H9 (cell line): ENCODE data around the gene TPX2. TPM values are rescaled to one million over a fixed set of nuclear protein-coding genes. Genes with fewer than 3 reads are reported as not detected.

ENCODE experiments used
- DNase-seq: peaks from one replicate; pipeline ENCODE4 v3.0.0-alpha.2; 2017
- H2AFZ ChIP-seq: one replicate; pipeline ENCODE4 v1.6.1; 2013; ENCODE audit warnings: mild to moderate bottlenecking, low read length, control low read depth, moderate library complexity
- H2AK5ac ChIP-seq: 2 replicates; pipeline ENCODE4 v1.6.1; 2013; ENCODE audit warnings: low read length, control low read depth, mixed read lengths; ENCODE audit not compliant: insufficient read length
- H2BK120ac ChIP-seq: one replicate; pipeline ENCODE4 v1.6.1; 2013; ENCODE audit warnings: low read depth, mild to moderate bottlenecking, low read length, control low read depth, inconsistent platforms; ENCODE audit not compliant: poor library complexity, severe bottlenecking
- H2BK12ac ChIP-seq: 2 replicates; pipeline ENCODE4 v1.6.1; 2013; ENCODE audit warnings: low read length, control low read depth, mixed read lengths, low read depth; ENCODE audit not compliant: insufficient read length
- H2BK15ac ChIP-seq: 2 replicates; pipeline ENCODE4 v1.6.1; 2013; ENCODE audit warnings: low read depth, low read length, control low read depth
- H2BK20ac ChIP-seq: one replicate; pipeline ENCODE4 v1.6.1; 2013; ENCODE audit warnings: low read depth, mild to moderate bottlenecking, low read length, control low read depth, inconsistent platforms; ENCODE audit not compliant: poor library complexity, severe bottlenecking
- H2BK5ac ChIP-seq: 2 replicates; pipeline ENCODE4 v1.6.1; 2013; ENCODE audit warnings: low read length, control low read depth, mixed read lengths; ENCODE audit not compliant: insufficient read length
- H3K14ac ChIP-seq: 2 replicates; pipeline ENCODE4 v1.6.1; 2013; ENCODE audit warnings: low read length, control low read depth; ENCODE audit not compliant: insufficient read depth
- H3K18ac ChIP-seq: 2 replicates; pipeline ENCODE4 v1.6.1; 2013; ENCODE audit warnings: low read depth, mild to moderate bottlenecking, mixed read lengths, low read length, control low read depth; ENCODE audit not compliant: insufficient read length
- H3K23ac ChIP-seq: 2 replicates; pipeline ENCODE4 v1.6.1; 2013; ENCODE audit warnings: low read length, control low read depth, mixed read lengths, low read depth; ENCODE audit not compliant: insufficient read length
- H3K23me2 ChIP-seq: 2 replicates; pipeline ENCODE4 v1.6.1; 2013; ENCODE audit warnings: low read depth, mild to moderate bottlenecking, mixed read lengths, low read length, control low read depth; ENCODE audit not compliant: insufficient read length, poor library complexity, severe bottlenecking
- H3K27ac ChIP-seq: 2 replicates; pipeline ENCODE4 v1.5.1; 2013; ENCODE audit warnings: low read length, control low read depth, mixed read lengths, low read depth; ENCODE audit not compliant: insufficient read length
- H3K27me3 ChIP-seq: 2 replicates; pipeline ENCODE4 v1.6.1; 2013; ENCODE audit warnings: low read length, control low read depth, inconsistent platforms; ENCODE audit not compliant: insufficient read depth
- H3K4ac ChIP-seq: 2 replicates; pipeline ENCODE4 v1.6.1; 2013; ENCODE audit warnings: low read depth, mild to moderate bottlenecking, control low read depth, inconsistent platforms, low read length, moderate library complexity
- H3K4me1 ChIP-seq: 2 replicates; pipeline ENCODE4 v1.6.1; 2013; ENCODE audit warnings: low read length, control low read depth, inconsistent platforms; ENCODE audit not compliant: insufficient read depth
- H3K4me2 ChIP-seq: 2 replicates; pipeline ENCODE4 v1.6.1; 2013; ENCODE audit warnings: low read length, control low read depth, mixed read lengths; ENCODE audit not compliant: insufficient read length, insufficient read depth
- H3K56ac ChIP-seq: 2 replicates; pipeline ENCODE4 v1.6.1; 2013; ENCODE audit warnings: low read depth, mild to moderate bottlenecking, mixed read lengths, low read length, control low read depth; ENCODE audit not compliant: insufficient read length
- H3K79me1 ChIP-seq: 2 replicates; pipeline ENCODE4 v1.6.1; 2013; ENCODE audit warnings: low read depth, mild to moderate bottlenecking, moderate library complexity, low read length, control low read depth, inconsistent platforms; ENCODE audit not compliant: insufficient read depth, poor library complexity, severe bottlenecking
- H3K79me2 ChIP-seq: 2 replicates; pipeline ENCODE4 v1.6.1; 2013; ENCODE audit warnings: low read length, control low read depth, inconsistent platforms; ENCODE audit not compliant: insufficient read depth
- H3K9ac ChIP-seq: 2 replicates; pipeline ENCODE4 v1.6.1; 2013; ENCODE audit warnings: low read length, control low read depth, mixed read lengths; ENCODE audit not compliant: insufficient read length; ENCODE audit errors: extremely low read depth
- H3K9me3 ChIP-seq: one replicate; pipeline ENCODE4 v1.6.1; 2013; ENCODE audit warnings: low read depth, low read length, inconsistent platforms; ENCODE audit not compliant: control insufficient read depth
- H3T11ph ChIP-seq: one replicate; pipeline ENCODE4 v1.6.1; 2013; ENCODE audit warnings: mild to moderate bottlenecking, low read length, control low read depth, inconsistent platforms
- H4K20me1 ChIP-seq: one replicate; pipeline ENCODE4 v1.6.1; 2013; ENCODE audit not compliant: control insufficient read depth, insufficient read length, insufficient read depth
- H4K5ac ChIP-seq: 2 replicates; pipeline ENCODE4 v1.6.1; 2013; ENCODE audit warnings: low read depth, mild to moderate bottlenecking, mixed read lengths, low read length, control low read depth; ENCODE audit not compliant: insufficient read length
- H4K8ac ChIP-seq: replicated peaks from 2 replicates; pipeline ENCODE4 v1.6.1; 2013; ENCODE audit warnings: low read length, control low read depth, mixed read lengths, low read depth; ENCODE audit not compliant: insufficient read length
- H4K91ac ChIP-seq: 2 replicates; pipeline ENCODE4 v1.6.1; 2013; ENCODE audit warnings: low read depth, mild to moderate bottlenecking, moderate library complexity, mixed read lengths, low read length, control low read depth; ENCODE audit not compliant: insufficient read length
- H3K27ac Mint-ChIP-seq, 3 experiments: 2 replicates in 2 of 3; 3 replicates in 1 of 3; pipeline ENCODE4 v1.8.0; 2020 to 2021; ENCODE audit warnings: mixed read lengths in 3 of 3, mild to moderate bottlenecking in 1 of 3, moderate library complexity in 1 of 3
- H3K27me3 Mint-ChIP-seq: 2 replicates; pipeline ENCODE4 v1.8.0; 2021; ENCODE audit warnings: low read depth, mild to moderate bottlenecking, moderate library complexity, mixed read lengths
- H3K36me3 Mint-ChIP-seq, 3 experiments: 2 replicates in 2 of 3; 3 replicates in 1 of 3; pipeline ENCODE4 v1.8.0; 2020 to 2021; ENCODE audit warnings: low read depth in 3 of 3, mixed read lengths in 3 of 3; ENCODE audit not compliant: insufficient read depth in 1 of 3
- H3K4me1 Mint-ChIP-seq, 2 experiments: 2 replicates each; pipeline ENCODE4 v1.8.0; 2020; ENCODE audit warnings: mixed read lengths in 2 of 2
- H3K4me3 Mint-ChIP-seq, 2 experiments: 2 replicates in 1 of 2; 3 replicates in 1 of 2; pipeline ENCODE4 v1.8.0; 2020 to 2021; ENCODE audit warnings: mild to moderate bottlenecking in 2 of 2, mixed read lengths in 2 of 2, moderate library complexity in 1 of 2
- H3K9me3 Mint-ChIP-seq, 2 experiments: 2 replicates in 1 of 2; 3 replicates in 1 of 2; pipeline ENCODE4 v1.8.0; 2020; ENCODE audit warnings: mild to moderate bottlenecking in 2 of 2, mixed read lengths in 2 of 2, moderate library complexity in 1 of 2
- CTCF ChIP-seq: fragments of 200-600 bp; sonication (generic); conservative IDR thresholded peaks from 3 replicates; pipeline ENCODE4 v1.8.0; 2021; ENCODE audit warnings: antibody characterized with exemption, mild to moderate bottlenecking
- WGBS: extraction: QIAGEN DNeasy Blood & Tissue Kit; methylation state at CpG from one replicate; pipeline ENCODE4 v1.1.7; 2013; ENCODE audit warnings: missing lambda C conversion rate, low lambda C conversion rate, mixed read lengths; ENCODE audit not compliant: insufficient read length; ENCODE audit errors: extremely low coverage; 5-methylcytosine and 5-hydroxymethylcytosine counted together
- total RNA-seq: library from RNA; stranded (reverse); gene quantifications from 2 replicates; pipeline ENCODE4 v1.2.1, GENCODE V29; 2021

TPX2 gene
- total RNA-seq, 1 experiment from 2014 or later = 161 TPM

GRCh38 chr20:31833931-31834521 is 94.9 kb downstream of the TPX2 start:
- Histone ChIP-seq H4K91ac (no peak overlapping the region), H3K23me2 (no peaks in the 10 kb centered on the region), H2BK120ac (no peak overlapping the region), H3K14ac (no peak overlapping the region), H3K4ac (no peak overlapping the region), H3K27ac (no peak overlapping the region), H4K5ac (no peak overlapping the region), H2AFZ (no peak overlapping the region), H3K4me2 (no peak overlapping the region), H2BK20ac (no peak overlapping the region), H4K20me1 (no peaks in the 10 kb centered on the region), H3K56ac (no peak overlapping the region), H3K79me2 (no peaks in the 10 kb centered on the region), H2BK5ac (no peak overlapping the region), H3T11ph (no peak overlapping the region), H3K4me1 (no peaks in the 10 kb centered on the region; the same call in 1 of the 2 replicates), H4K8ac (no peak overlapping the region), H2AK5ac (no peak overlapping the region), H3K9me3 (no peaks in the 10 kb centered on the region), H3K23ac (no peak overlapping the region), H3K27me3 (no peaks in the 10 kb centered on the region), H2BK12ac (no peak overlapping the region), H3K18ac (no peak overlapping the region), H3K79me1 (no peaks in the 10 kb centered on the region), H2BK15ac (no peak overlapping the region), H3K9ac (no peak overlapping the region)
- TF ChIP-seq CTCF = no peak
- DNase-seq = no peak
- Mint-ChIP-seq H3K4me3 (no peak overlapping the region), H3K9me3 (no peaks in the 10 kb centered on the region), H3K36me3 (no peaks in the 10 kb centered on the region), H3K27me3 (peaks cover 2% of the 10 kb centered on the region), H3K27ac (no peak overlapping the region), H3K4me1 (peaks cover 21 to 23% of the 10 kb centered on the region in 2 experiments)
- WGBS = no CpG with 5 or more reads among the region's 20 CpGs
